MM.1S (cell line): ENCODE measurements around the gene EGFLAM.

Experiments used
- DNase-seq: peaks from one replicate; pipeline ENCODE4 v3.0.0-alpha.2; 2015
- H2AFZ ChIP-seq: fragments of 300-600 bp; sonication (generic); 2 replicates; pipeline ENCODE4 v1.6.0; 2016; ENCODE audit warnings: antibody characterized with exemption, low read length
- H3F3A ChIP-seq: fragments of 300-600 bp; sonication (generic); 2 replicates; pipeline ENCODE4 v1.6.1; 2016; ENCODE audit warnings: mild to moderate bottlenecking, antibody characterized with exemption, low read length, moderate library complexity, mixed read lengths; ENCODE audit not compliant: insufficient read depth
- H3K27ac ChIP-seq: fragments of 300-600 bp; sonication (generic); 2 replicates; pipeline ENCODE4 v1.5.1; 2016; ENCODE audit warnings: mild to moderate bottlenecking, low read length
- H3K27me3 ChIP-seq: fragments of 300-600 bp; sonication (generic); replicated peaks from 2 replicates; pipeline ENCODE4 v1.6.0; 2016; ENCODE audit warnings: low read length; ENCODE audit not compliant: insufficient read depth
- H3K36me3 ChIP-seq: fragments of 300-600 bp; sonication (generic); replicated peaks from 2 replicates; pipeline ENCODE4 v1.6.1; 2016; ENCODE audit warnings: mild to moderate bottlenecking, low read length, mixed read lengths; ENCODE audit not compliant: insufficient read depth
- H3K4me1 ChIP-seq: fragments of 300-600 bp; sonication (generic); 2 replicates; pipeline ENCODE4 v1.6.1; 2016; ENCODE audit warnings: low read length, mixed read lengths
- H3K4me2 ChIP-seq: fragments of 300-600 bp; sonication (generic); 2 replicates; pipeline ENCODE4 v1.6.0; 2016; ENCODE audit warnings: low read depth, low read length
- H3K4me3 ChIP-seq: fragments of 300-600 bp; sonication (generic); 2 replicates; pipeline ENCODE4 v1.5.1; 2016; ENCODE audit warnings: low read length, mixed read lengths
- H3K79me2 ChIP-seq: fragments of 300-600 bp; sonication (generic); 2 replicates; pipeline ENCODE4 v1.6.1; 2016; ENCODE audit warnings: mixed run types, low read length, mixed read lengths
- H3K9ac ChIP-seq: fragments of 300-600 bp; sonication (generic); 2 replicates; pipeline ENCODE4 v1.6.1; 2016; ENCODE audit warnings: low read length, mixed read lengths
- H3K9me2 ChIP-seq: fragments of 300-600 bp; sonication (generic); replicated peaks from 2 replicates; pipeline ENCODE4 v1.6.1; 2016; ENCODE audit warnings: mild to moderate bottlenecking, low read length, mixed read lengths; ENCODE audit not compliant: insufficient read depth
- H3K9me3 ChIP-seq: fragments of 300-600 bp; sonication (generic); replicated peaks from 2 replicates; pipeline ENCODE4 v1.6.1; 2016; ENCODE audit warnings: mild to moderate bottlenecking, low read length, mixed read lengths; ENCODE audit not compliant: insufficient read depth
- H4K20me1 ChIP-seq: fragments of 300-600 bp; sonication (generic); 2 replicates; pipeline ENCODE4 v1.6.1; 2016; ENCODE audit warnings: mild to moderate bottlenecking, low read length, moderate library complexity, mixed read lengths; ENCODE audit not compliant: insufficient read depth
- CTCF ChIP-seq: fragments of 300-600 bp; sonication (generic); IDR thresholded peaks from 2 replicates; pipeline ENCODE4 v1.5.1; 2016; ENCODE audit warnings: antibody characterized with exemption, low read length, mixed read lengths
- EZH2 ChIP-seq: fragments of 300-600 bp; sonication (generic); optimal IDR thresholded peaks from 2 replicates; pipeline ENCODE3; 2017; ENCODE audit warnings: low read depth, mild to moderate bottlenecking, antibody characterized with exemption, low read length, mixed read lengths
- EZH2phosphoT487 ChIP-seq: fragments of 300-600 bp; sonication (generic); IDR thresholded peaks from 2 replicates; pipeline ENCODE4 v1.6.1; 2018; ENCODE audit warnings: antibody characterized with exemption, low read length

The EGFLAM gene

GRCh38 chr5:38258319-38259061 lies at the start of gene EGFLAM:
Gene EGFLAM (plus strand): TSS chr5:38258559. CDS start chr5:38258755, 196 bp downstream.
- Histone ChIP-seq H3K79me2 (no peaks in the 10 kb centered on the region), H3K36me3 (no peaks in the 10 kb centered on the region), H3K4me1 (no peaks in the 10 kb centered on the region), H3K27ac (no peak within 1 kb of the TSS), H4K20me1 (no peaks in the 10 kb centered on the region), H3K9me2 (no peaks in the 10 kb centered on the region), H2AFZ (peak within 1 kb of the TSS; percentile 29; the same call in 1 of the 2 replicates), H3F3A (no peaks in the 10 kb centered on the region), H3K9me3 (no peaks in the 10 kb centered on the region), H3K27me3 (no peaks in the 10 kb centered on the region), H3K9ac (no peak within 1 kb of the TSS), H3K4me2 (peak within 1 kb of the TSS; percentile 12; the same call in 1 of the 2 replicates), H3K4me3 (no peak within 1 kb of the TSS)
- no peak for DNase-seq
- TF ChIP-seq EZH2: no peak
- no peak for TF ChIP-seq CTCF
- no peak for TF ChIP-seq EZH2phosphoT487

GRCh38 chr5:38208782-38209378 lies 49.5 kb upstream of the EGFLAM start:
- no peaks in the 10 kb centered on the region for H3K27me3 ChIP-seq
- H3K9me2 ChIP-seq: no peaks in the 10 kb centered on the region
- H3K36me3 ChIP-seq: no peaks in the 10 kb centered on the region
- H3K4me1 ChIP-seq: no peaks in the 10 kb centered on the region
- no peak for TF ChIP-seq EZH2
- peak; percentile 57 for TF ChIP-seq CTCF
- no peak for TF ChIP-seq EZH2phosphoT487
- DNase-seq: peak; percentile 39
- H2AFZ ChIP-seq: no peak overlapping the region
- H3K27ac ChIP-seq: no peak overlapping the region
- H3K9me3 ChIP-seq: no peaks in the 10 kb centered on the region
- H3K79me2 ChIP-seq: no peaks in the 10 kb centered on the region
- H3F3A ChIP-seq: no peaks in the 10 kb centered on the region
- H3K4me2 ChIP-seq: no peak overlapping the region
- no peak overlapping the region for H3K9ac ChIP-seq
- H4K20me1 ChIP-seq: no peaks in the 10 kb centered on the region
- H3K4me3 ChIP-seq: no peak overlapping the region

GRCh38 chr5:38210676-38211353 lies 47.5 kb upstream of the EGFLAM start:
- no peak overlapping the region for H2AFZ ChIP-seq
- no peaks in the 10 kb centered on the region for H3K9me2 ChIP-seq
- H3K4me1 ChIP-seq: no peaks in the 10 kb centered on the region
- no peak overlapping the region for H3K4me3 ChIP-seq
- no peak for DNase-seq
- no peaks in the 10 kb centered on the region for H4K20me1 ChIP-seq
- H3K79me2 ChIP-seq: no peaks in the 10 kb centered on the region
- no peaks in the 10 kb centered on the region for H3F3A ChIP-seq
- no peak overlapping the region for H3K4me2 ChIP-seq
- no peaks in the 10 kb centered on the region for H3K9me3 ChIP-seq
- H3K27me3 ChIP-seq: no peaks in the 10 kb centered on the region
- no peak overlapping the region for H3K27ac ChIP-seq
- no peaks in the 10 kb centered on the region for H3K36me3 ChIP-seq
- no peak for TF ChIP-seq EZH2
- no peak for TF ChIP-seq EZH2phosphoT487
- TF ChIP-seq CTCF: no peak
- H3K9ac ChIP-seq: no peak overlapping the region
